GM19467 (cell line): ENCODE data around the gene GLUD1.
"Not testable (repeated sequence)": the region's sequence is repeated elsewhere in the genome, so short reads cannot be mapped to it uniquely, and the experiment has no call there.

Experiments
- ATAC-seq: cut with Tn5 transposase; IDR thresholded peaks from one replicate; pipeline ENCODE4 v1.9.1; 2021; ENCODE audit warnings: mild to moderate bottlenecking, moderate library complexity; ENCODE audit not compliant: unreplicated experiment

The GLUD1 gene

DNA sequence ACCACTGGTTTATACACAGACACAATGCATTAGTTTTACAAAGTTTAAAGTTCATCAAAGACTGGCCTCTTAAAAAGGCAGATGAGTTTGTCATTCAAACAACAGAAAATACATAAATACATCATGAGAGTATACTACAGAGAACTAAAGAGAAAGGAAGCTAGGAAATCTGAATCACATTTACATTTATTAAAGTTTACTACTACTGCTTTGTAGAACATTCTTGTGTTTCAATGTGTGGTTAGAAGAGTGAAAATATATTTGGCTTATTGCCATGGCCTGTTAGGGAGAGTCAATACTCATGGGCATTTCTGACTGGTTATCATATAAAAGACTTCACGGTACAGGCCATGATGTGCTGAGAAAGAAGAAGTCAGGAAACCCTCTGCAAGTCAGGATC lies 87.5 kb downstream of the GLUD1 start:
- not testable (repeated sequence) for ATAC-seq

DNA sequence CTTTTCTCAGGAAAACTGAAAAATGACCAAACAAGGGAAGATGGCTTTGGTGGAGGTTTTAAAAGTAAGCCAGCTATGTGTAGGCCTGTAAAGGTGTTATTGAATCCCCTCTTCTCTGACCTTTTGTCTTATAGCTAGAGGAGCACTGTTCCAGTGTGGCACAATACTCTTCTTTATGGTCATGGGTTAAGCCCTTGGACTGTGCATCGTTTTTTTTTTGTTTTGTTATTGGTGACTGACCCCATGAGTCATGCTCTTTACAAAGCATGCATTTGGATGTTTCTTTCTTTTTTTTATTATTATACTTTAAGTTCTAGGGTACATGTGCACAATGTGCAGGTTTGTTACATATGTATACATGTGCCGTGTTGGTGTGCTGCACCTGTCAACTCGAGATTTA lies 94.2 kb downstream of the GLUD1 start:
- no peak for ATAC-seq
